HEK293 (cell line): ENCODE results near the gene KRTAP13-1.

Source experiments
- CTCF ChIA-PET: fragments of 350-600 bp; formaldehyde crosslinking; extraction: SDS; loops from one replicate; lab custom pipeline; 2021; ENCODE audit warnings: antibody characterized with exemption; lab: Yijun Ruan, JAX
- POLR2A ChIA-PET: fragments of 300-600 bp; formaldehyde crosslinking; extraction: SDS; loops from one replicate; lab custom pipeline; 2020; ENCODE audit warnings: antibody characterized with exemption, inconsistent platforms; lab: Yijun Ruan, JAX
- H3K27ac ChIP-seq: fragments of 200-500 bp; sonication (Bioruptor generic); 2 replicates; pipeline ENCODE4 v1.5.1; 2014; ENCODE audit warnings: low read depth, low read length, control low read depth, inconsistent platforms; ENCODE audit errors: extremely low read depth
- H3K36me3 ChIP-seq, 2 experiments: fragments of 200-500 bp in 1 of 2; sonication (Bioruptor generic) in 1 of 2; 1 replicate in 1 of 2; 2 replicates in 1 of 2; pipeline ENCODE4 v1.5.1; 2014 to 2017; ENCODE audit warnings: inconsistent platforms in 2 of 2, low read length in 2 of 2; ENCODE audit not compliant: control insufficient read depth in 2 of 2, insufficient read depth in 1 of 2
- H3K4me1 ChIP-seq: fragments of 200-500 bp; sonication (Bioruptor generic); 2 replicates; pipeline ENCODE4 v1.5.1; 2014; ENCODE audit warnings: mild to moderate bottlenecking, low read length, inconsistent platforms; ENCODE audit not compliant: control insufficient read depth, insufficient read depth
- H3K4me3 ChIP-seq: 2 replicates; pipeline ENCODE4 v1.5.1; 2011; ENCODE audit warnings: low read depth, mild to moderate bottlenecking, control low read depth, low read length, moderate library complexity
- H3K9me3 ChIP-seq: fragments of 200-500 bp; sonication (Bioruptor generic); 2 replicates; pipeline ENCODE4 v1.5.1; 2014; ENCODE audit warnings: low read depth, low read length, inconsistent platforms; ENCODE audit not compliant: control insufficient read depth, insufficient read depth
- GLIS1 ChIP-seq: fragments of 450-650 bp; formaldehyde crosslinking; IDR thresholded peaks from 2 replicates; pipeline ENCODE4 v1.5.1; 2016; ENCODE audit warnings: missing biosample characterization, missing genetic modification characterization
- HOXD13 ChIP-seq: sonication (generic); formaldehyde crosslinking; IDR thresholded peaks from 2 replicates; pipeline ENCODE4 v1.8.0; 2022; ENCODE audit warnings: missing genetic modification reagents, borderline replicate concordance
- MZF1 ChIP-seq: fragments of 450-650 bp; formaldehyde crosslinking; IDR thresholded peaks from 2 replicates; pipeline ENCODE4 v1.5.1; 2017; ENCODE audit warnings: missing biosample characterization, missing genetic modification characterization, borderline replicate concordance
- PATZ1 ChIP-seq: fragments of 450-650 bp; formaldehyde crosslinking; IDR thresholded peaks from 2 replicates; pipeline ENCODE4 v1.5.1; 2016; ENCODE audit warnings: missing biosample characterization, missing genetic modification characterization
- SCRT2 ChIP-seq: fragments of 450-650 bp; formaldehyde crosslinking; IDR thresholded peaks from 2 replicates; pipeline ENCODE4 v1.5.1; 2016; ENCODE audit warnings: missing biosample characterization, missing genetic modification characterization
- SETDB1 ChIP-seq: IDR thresholded peaks from one replicate; pipeline ENCODE4 v1.6.1; 2017; ENCODE audit warnings: mild to moderate bottlenecking, low read length, moderate library complexity, mixed read lengths; ENCODE audit not compliant: insufficient read length
- SP7 ChIP-seq: fragments of 450-650 bp; formaldehyde crosslinking; IDR thresholded peaks from 2 replicates; pipeline ENCODE4 v1.5.1; 2016; ENCODE audit warnings: missing biosample characterization, missing genetic modification characterization
- YY2 ChIP-seq: fragments of 450-650 bp; formaldehyde crosslinking; IDR thresholded peaks from 2 replicates; pipeline ENCODE4 v1.5.1; 2016; ENCODE audit warnings: missing biosample characterization, missing genetic modification characterization
- ZBTB17 ChIP-seq: fragments of 450-650 bp; formaldehyde crosslinking; IDR thresholded peaks from 2 replicates; pipeline ENCODE4 v1.5.1; 2016; ENCODE audit warnings: missing biosample characterization, missing genetic modification characterization
- ZBTB48 ChIP-seq: fragments of 450-650 bp; formaldehyde crosslinking; IDR thresholded peaks from 2 replicates; pipeline ENCODE4 v1.5.1; 2016; ENCODE audit warnings: missing biosample characterization, missing genetic modification characterization
- ZFP37 ChIP-seq: fragments of 450-650 bp; formaldehyde crosslinking; IDR thresholded peaks from 2 replicates; pipeline ENCODE4 v1.5.1; 2016; ENCODE audit warnings: missing biosample characterization, missing genetic modification characterization
- ZNF112 ChIP-seq: fragments of 450-650 bp; formaldehyde crosslinking; IDR thresholded peaks from 2 replicates; pipeline ENCODE4 v1.5.0; 2017; ENCODE audit warnings: missing biosample characterization, missing genetic modification characterization
- ZNF121 ChIP-seq: fragments of 450-650 bp; formaldehyde crosslinking; IDR thresholded peaks from 2 replicates; pipeline ENCODE4 v1.5.1; 2016; ENCODE audit warnings: missing biosample characterization, missing genetic modification characterization
- ZNF16 ChIP-seq: fragments of 450-650 bp; formaldehyde crosslinking; IDR thresholded peaks from 2 replicates; pipeline ENCODE4 v1.5.1; 2016; ENCODE audit warnings: low read depth, missing biosample characterization, missing genetic modification characterization
- ZNF19 ChIP-seq: fragments of 450-650 bp; formaldehyde crosslinking; IDR thresholded peaks from 2 replicates; pipeline ENCODE4; 2016; ENCODE audit warnings: missing biosample characterization, missing genetic modification characterization, low read depth
- ZNF23 ChIP-seq: fragments of 450-650 bp; formaldehyde crosslinking; IDR thresholded peaks from 2 replicates; pipeline ENCODE4 v1.5.1; 2016; ENCODE audit warnings: missing biosample characterization, missing genetic modification characterization, borderline replicate concordance
- ZNF24 ChIP-seq: fragments of 450-650 bp; formaldehyde crosslinking; IDR thresholded peaks from 2 replicates; pipeline ENCODE4 v1.5.1; 2016; ENCODE audit warnings: missing biosample characterization, missing genetic modification characterization
- ZNF350 ChIP-seq: fragments of 450-650 bp; formaldehyde crosslinking; IDR thresholded peaks from 2 replicates; pipeline ENCODE4 v1.5.0; 2017; ENCODE audit warnings: missing biosample characterization, mild to moderate bottlenecking, missing genetic modification characterization
- ZNF394 ChIP-seq: fragments of 450-650 bp; formaldehyde crosslinking; IDR thresholded peaks from 2 replicates; pipeline ENCODE4 v1.5.1; 2016; ENCODE audit warnings: missing biosample characterization, missing genetic modification characterization, mild to moderate bottlenecking, moderate library complexity, borderline replicate concordance
- ZNF514 ChIP-seq: fragments of 450-650 bp; formaldehyde crosslinking; IDR thresholded peaks from 2 replicates; pipeline ENCODE4 v1.5.1; 2016; ENCODE audit warnings: missing biosample characterization, missing genetic modification characterization
- ZNF560 ChIP-seq: fragments of 450-650 bp; formaldehyde crosslinking; IDR thresholded peaks from 2 replicates; pipeline ENCODE4 v1.5.1; 2017; ENCODE audit warnings: missing biosample characterization, missing genetic modification characterization, borderline replicate concordance
- ZNF600 ChIP-seq: fragments of 450-650 bp; formaldehyde crosslinking; IDR thresholded peaks from 2 replicates; pipeline ENCODE4 v1.5.1; 2016; ENCODE audit warnings: missing biosample characterization, missing genetic modification characterization
- ZNF664 ChIP-seq: fragments of 450-650 bp; formaldehyde crosslinking; IDR thresholded peaks from 2 replicates; pipeline ENCODE4 v1.5.1; 2016; ENCODE audit warnings: missing biosample characterization, missing genetic modification characterization
- ZNF704 ChIP-seq: fragments of 450-650 bp; formaldehyde crosslinking; IDR thresholded peaks from 2 replicates; pipeline ENCODE4 v1.5.1; 2016; ENCODE audit warnings: missing biosample characterization, missing genetic modification characterization
- ZNF785 ChIP-seq: fragments of 450-650 bp; formaldehyde crosslinking; IDR thresholded peaks from 2 replicates; pipeline ENCODE4 v1.5.1; 2016; ENCODE audit warnings: missing biosample characterization, missing genetic modification characterization
- ZNF792 ChIP-seq: fragments of 450-650 bp; formaldehyde crosslinking; IDR thresholded peaks from 2 replicates; pipeline ENCODE4 v1.5.1; 2016; ENCODE audit warnings: missing biosample characterization, missing genetic modification characterization
- ZXDB ChIP-seq: fragments of 450-650 bp; formaldehyde crosslinking; IDR thresholded peaks from 2 replicates; pipeline ENCODE4 v1.5.1; 2016; ENCODE audit warnings: missing biosample characterization, missing genetic modification characterization

Gene KRTAP13-1

GRCh38 chr21:30439975-30440374, 44.1 kb downstream of the KRTAP13-1 start, which contains the start of gene KRTAP15-1:
Gene KRTAP15-1 (plus strand): TSS chr21:30440275. CDS start chr21:30440328, 53 bp downstream.
- CTCF ChIA-PET: no interaction called here
- H3K9me3 ChIP-seq: no peaks in the 10 kb centered on the region
- TF ChIP-seq ZNF121 (tag by site-specific recombination): no peak
- TF ChIP-seq HOXD13 (CRISPR knock-in tag): no peak
- TF ChIP-seq ZBTB17 (tag by site-specific recombination): no peak
- no peak for TF ChIP-seq ZNF112 (tag by site-specific recombination)
- TF ChIP-seq SETDB1: no peak
- TF ChIP-seq YY2 (tag by site-specific recombination): no peak
- TF ChIP-seq MZF1 (tag by site-specific recombination): no peak
- TF ChIP-seq GLIS1 (tag by site-specific recombination): no peak
- H3K4me1 ChIP-seq: no peaks in the 10 kb centered on the region
- no peak within 1 kb of the TSS for H3K4me3 ChIP-seq
- no peak within 1 kb of the TSS for H3K27ac ChIP-seq
- POLR2A ChIA-PET: no interaction called here
- H3K36me3 ChIP-seq: no peaks in the 10 kb centered on the region

GRCh38 chr21:30443226-30443625, 47.4 kb downstream of the KRTAP13-1 start:
- H3K4me1 ChIP-seq: no peaks in the 10 kb centered on the region
- H3K4me3 ChIP-seq: no peak overlapping the region
- H3K9me3 ChIP-seq: no peaks in the 10 kb centered on the region
- CTCF ChIA-PET: interaction anchor here (0.6 to 2.2 kb wide), 4 partner anchors 10 to 994 kb away, joined by 3 to 12 read pairs (median 3); no protein-coding TSS in a partner anchor
- TF ChIP-seq ZNF792 (tag by site-specific recombination) (no peak), ZNF560 (tag by site-specific recombination) (no peak), ZFP37 (tag by site-specific recombination) (no peak), ZNF350 (tag by site-specific recombination) (no peak), ZNF121 (tag by site-specific recombination) (no peak), PATZ1 (tag by site-specific recombination) (no peak), ZNF394 (tag by site-specific recombination) (no peak), SCRT2 (no peak), ZNF16 (tag by site-specific recombination) (no peak), SETDB1 (no peak), GLIS1 (tag by site-specific recombination) (no peak)
- POLR2A ChIA-PET: no interaction called here
- no peaks in the 10 kb centered on the region for H3K36me3 ChIP-seq
- no peak overlapping the region for H3K27ac ChIP-seq

GRCh38 chr21:30444204-30444603, 48.4 kb downstream of the KRTAP13-1 start:
- no peaks in the 10 kb centered on the region for H3K9me3 ChIP-seq
- H3K4me3 ChIP-seq: no peak overlapping the region
- TF ChIP-seq ZNF664 (tag by site-specific recombination) (no peak), ZBTB48 (no peak), ZNF23 (tag by site-specific recombination) (no peak), SP7 (no peak), ZNF600 (tag by site-specific recombination) (no peak), ZNF785 (tag by site-specific recombination) (no peak), ZNF704 (tag by site-specific recombination) (no peak), GLIS1 (tag by site-specific recombination) (no peak), ZNF24 (tag by site-specific recombination) (no peak), ZNF514 (tag by site-specific recombination) (no peak), ZNF19 (no peak), ZXDB (tag by site-specific recombination) (no peak)
- ChIA-PET CTCF (interaction anchor here (0.8 to 2.2 kb wide), 7 partner anchors 10 to 643 kb away, joined by 3 to 12 read pairs (median 4); no protein-coding TSS in a partner anchor), POLR2A (no interaction called here)
- H3K27ac ChIP-seq: no peak overlapping the region
- no peaks in the 10 kb centered on the region for H3K36me3 ChIP-seq
- H3K4me1 ChIP-seq: no peaks in the 10 kb centered on the region
